Measurements from ENCODE around the gene TMEM243.
"Not testable (repeated sequence)": the region's sequence is repeated elsewhere in the genome, so short reads cannot be mapped to it uniquely, and the experiment has no call there.

TMEM243 gene

GRCh38 chr7:87209295-87209924 is 10.1 kb downstream of the TMEM243 start:
- Histone ChIP-seq H3K4me3 (ENCODE audit: low read length) (no peak overlapping the region), H3K79me2 (ENCODE audit: low read length) (peaks cover 99% of the 10 kb centered on the region), H3K4me1 (ENCODE audit: low read length) (peaks cover 24% of the 10 kb centered on the region), H2AFZ (ENCODE audit: low read depth, low read length) (no peak overlapping the region), H3K9me3 (ENCODE audit: insufficient read depth, low read length) (peaks cover 9% of the 10 kb centered on the region; the same call in 1 of the 2 replicates), H3K27me3 (ENCODE audit: low read depth, low read length) (no peaks in the 10 kb centered on the region), H3K27ac (ENCODE audit: low read length) (no peak overlapping the region), H3K9ac (ENCODE audit: low read length) (no peak overlapping the region), H3K4me2 (ENCODE audit: low read length) (no peak overlapping the region), H4K20me1 (ENCODE audit: insufficient read depth, low read length) (peaks cover 96% of the 10 kb centered on the region), H3K36me3 (replicated peaks; ENCODE audit: low read depth, low read length) (peaks cover 87% of the 10 kb centered on the region)
- no peak for TF ChIP-seq EZH2phosphoT487 (IDR thresholded peaks at IDR 0.05; ENCODE audit: low read depth)
- TF ChIP-seq CTCF (IDR thresholded peaks at IDR 0.05; ENCODE audit: low read depth, low read length) = no peak

GRCh38 chr7:87206361-87206760 is 13.2 kb downstream of the TMEM243 start:
- H3K9me3 ChIP-seq (ENCODE audit: insufficient read depth, low read length) = peaks cover 12% of the 10 kb centered on the region

GRCh38 chr7:87205701-87206100 is 13.8 kb downstream of the TMEM243 start:
- not testable (repeated sequence) for H3K9ac ChIP-seq (ENCODE audit: low read length); H3K4me2 ChIP-seq (ENCODE audit: low read length); H2AFZ ChIP-seq (ENCODE audit: low read depth, low read length); H3K27ac ChIP-seq (ENCODE audit: low read length); H3K27me3 ChIP-seq (ENCODE audit: low read depth, low read length); H3K4me3 ChIP-seq (ENCODE audit: low read length); H3K4me1 ChIP-seq (ENCODE audit: low read length)
- peaks cover 12% of the 10 kb centered on the region for H3K9me3 ChIP-seq (ENCODE audit: insufficient read depth, low read length)
- peaks cover 99% of the 10 kb centered on the region for H3K79me2 ChIP-seq (ENCODE audit: low read length)
- peaks cover 92% of the 10 kb centered on the region for H4K20me1 ChIP-seq (ENCODE audit: insufficient read depth, low read length)
- peaks cover 82% of the 10 kb centered on the region for H3K36me3 ChIP-seq (replicated peaks; ENCODE audit: low read depth, low read length)

More at GRCh38 chr7:87206361-87206760, 13.2 kb downstream of the TMEM243 start:
- no peak overlapping the region for H3K4me3 ChIP-seq (ENCODE audit: low read length)
- H3K9ac ChIP-seq (ENCODE audit: low read length) = no peak overlapping the region
- H3K27me3 ChIP-seq (ENCODE audit: low read depth, low read length) = no peaks in the 10 kb centered on the region
- H3K4me2 ChIP-seq (ENCODE audit: low read length) = no peak overlapping the region
- peaks cover 82% of the 10 kb centered on the region for H3K36me3 ChIP-seq (replicated peaks; ENCODE audit: low read depth, low read length)
- H3K4me1 ChIP-seq (ENCODE audit: low read length) = no peaks in the 10 kb centered on the region
- H3K27ac ChIP-seq (ENCODE audit: low read length) = no peak overlapping the region
- TF ChIP-seq CTCF (IDR thresholded peaks at IDR 0.05; ENCODE audit: low read depth, low read length) (no peak), EZH2phosphoT487 (IDR thresholded peaks at IDR 0.05; ENCODE audit: low read depth) (no peak)
- peaks cover 99% of the 10 kb centered on the region for H3K79me2 ChIP-seq (ENCODE audit: low read length)
- peaks cover 92% of the 10 kb centered on the region for H4K20me1 ChIP-seq (ENCODE audit: insufficient read depth, low read length)
- no peak overlapping the region for H2AFZ ChIP-seq (ENCODE audit: low read depth, low read length)

GRCh38 chr7:87204933-87205332 is 14.6 kb downstream of the TMEM243 start:
- no peaks in the 10 kb centered on the region for H3K4me1 ChIP-seq (ENCODE audit: low read length)
- H3K4me2 ChIP-seq (ENCODE audit: low read length) = no peak overlapping the region
- peaks cover 12% of the 10 kb centered on the region for H3K9me3 ChIP-seq (ENCODE audit: insufficient read depth, low read length)
- no peaks in the 10 kb centered on the region for H3K27me3 ChIP-seq (ENCODE audit: low read depth, low read length)
- H3K4me3 ChIP-seq (ENCODE audit: low read length) = no peak overlapping the region
- no peak overlapping the region for H2AFZ ChIP-seq (ENCODE audit: low read depth, low read length)
- peaks cover 92% of the 10 kb centered on the region for H4K20me1 ChIP-seq (ENCODE audit: insufficient read depth, low read length)
- peaks cover 99% of the 10 kb centered on the region for H3K79me2 ChIP-seq (ENCODE audit: low read length)
- no peak overlapping the region for H3K9ac ChIP-seq (ENCODE audit: low read length)
- H3K36me3 ChIP-seq (replicated peaks; ENCODE audit: low read depth, low read length) = peaks cover 85% of the 10 kb centered on the region
- TF ChIP-seq CTCF (IDR thresholded peaks at IDR 0.05; ENCODE audit: low read depth, low read length) = no peak
- TF ChIP-seq EZH2phosphoT487 (IDR thresholded peaks at IDR 0.05; ENCODE audit: low read depth) = no peak
- H3K27ac ChIP-seq (ENCODE audit: low read length) = no peak overlapping the region

- Histone ChIP-seq H3K36me3 (replicated peaks; ENCODE audit: low read depth, low read length) (peaks cover 87% of the 10 kb centered on the region), H3K9me3 (ENCODE audit: insufficient read depth, low read length) (peaks cover 12% of the 10 kb centered on the region), H3K79me2 (ENCODE audit: low read length) (peaks cover 99% of the 10 kb centered on the region), H4K20me1 (ENCODE audit: insufficient read depth, low read length) (peaks cover 94% of the 10 kb centered on the region)
- H3K27me3 ChIP-seq (ENCODE audit: low read depth, low read length); H3K4me3 ChIP-seq (ENCODE audit: low read length); H3K4me2 ChIP-seq (ENCODE audit: low read length); H3K9ac ChIP-seq (ENCODE audit: low read length); H3K4me1 ChIP-seq (ENCODE audit: low read length); H3K27ac ChIP-seq (ENCODE audit: low read length); H2AFZ ChIP-seq (ENCODE audit: low read depth, low read length): not testable (repeated sequence)
Measured at GRCh38 chr7:87203929-87204328, 15.6 kb downstream of the TMEM243 start.
